GM23248 (cell line): ENCODE measurements around the gene RTCB.

ENCODE experiments used
- EZH2 ChIP-seq: fragments of 200-600 bp; sonication (generic); IDR thresholded peaks from 2 replicates; pipeline ENCODE4 v1.6.1; 2018; ENCODE audit warnings: antibody characterized with exemption, mild to moderate bottlenecking; ENCODE audit not compliant: insufficient read depth, poor library complexity, severe bottlenecking
- EZH2phosphoT487 ChIP-seq: fragments of 200-600 bp; sonication (generic); IDR thresholded peaks from 2 replicates; pipeline ENCODE4 v1.6.1; 2018; ENCODE audit warnings: antibody characterized with exemption, moderate library complexity, mild to moderate bottlenecking, low read depth; ENCODE audit not compliant: insufficient read depth

DNA sequence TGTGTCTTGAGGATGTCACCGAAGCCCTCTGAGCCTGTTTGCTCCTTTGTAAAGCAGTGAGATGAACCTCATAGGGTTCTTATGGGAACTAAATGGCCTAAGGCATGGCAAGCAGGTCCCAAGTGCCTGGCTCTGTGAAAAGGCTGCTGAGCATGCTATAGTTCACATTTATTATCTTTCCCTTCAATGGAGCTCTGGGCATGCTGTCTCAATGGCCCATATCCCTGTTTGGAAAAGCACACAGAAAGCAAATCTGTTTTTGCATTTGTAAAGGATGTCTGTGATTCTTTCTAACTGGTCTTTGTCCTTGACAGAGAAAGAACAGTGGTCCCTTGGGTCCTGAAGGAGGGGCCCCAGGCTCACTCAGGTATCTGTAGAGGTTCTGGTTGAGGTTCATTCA is 26.4 kb downstream of the RTCB start:
- TF ChIP-seq EZH2phosphoT487, result no peak
- no peak for TF ChIP-seq EZH2
